GM23248 (cell line): Measurements from ENCODE around the gene CIB1. TPM values are rescaled to one million over a fixed set of nuclear protein-coding genes. Genes with fewer than 3 reads are reported as not detected.

Experiments
- DNase-seq: peaks from one replicate; pipeline ENCODE4 v3.0.0-alpha.2; 2015
- H2AFZ ChIP-seq: fragments of 200-600 bp; sonication (generic); 2 replicates; pipeline ENCODE4 v1.6.1; 2016; ENCODE audit warnings: antibody characterized with exemption
- H3F3A ChIP-seq: fragments of 200-600 bp; sonication (generic); 2 replicates; pipeline ENCODE4 v1.6.1; 2016; ENCODE audit warnings: mild to moderate bottlenecking, antibody characterized with exemption, mixed run types; ENCODE audit not compliant: insufficient read depth
- H3K27ac ChIP-seq: fragments of 200-600 bp; sonication (generic); 2 replicates; pipeline ENCODE4 v1.5.1; 2016; ENCODE audit warnings: mild to moderate bottlenecking
- H3K27me3 ChIP-seq: fragments of 200-600 bp; sonication (generic); replicated peaks from 2 replicates; pipeline ENCODE4 v1.6.1; 2016; ENCODE audit warnings: mild to moderate bottlenecking; ENCODE audit not compliant: insufficient read depth
- H3K36me3 ChIP-seq: fragments of 200-600 bp; sonication (generic); 2 replicates; pipeline ENCODE4 v1.6.1; 2016; ENCODE audit warnings: low read depth, mild to moderate bottlenecking
- H3K4me1 ChIP-seq: fragments of 200-600 bp; sonication (generic); 2 replicates; pipeline ENCODE4 v1.6.1; 2016; ENCODE audit warnings: mild to moderate bottlenecking; ENCODE audit not compliant: insufficient read depth
- H3K4me2 ChIP-seq: fragments of 200-600 bp; sonication (generic); one replicate; pipeline ENCODE4 v1.6.1; 2016; ENCODE audit warnings: mild to moderate bottlenecking; ENCODE audit not compliant: unreplicated experiment
- H3K4me3 ChIP-seq: fragments of 200-600 bp; sonication (generic); 2 replicates; pipeline ENCODE4 v1.5.1; 2016; ENCODE audit warnings: mild to moderate bottlenecking
- H3K79me2 ChIP-seq: fragments of 200-600 bp; sonication (generic); 2 replicates; pipeline ENCODE4 v1.6.1; 2016; ENCODE audit warnings: mild to moderate bottlenecking; ENCODE audit not compliant: insufficient read depth
- H3K9ac ChIP-seq: fragments of 200-600 bp; sonication (generic); 2 replicates; pipeline ENCODE4 v1.6.1; 2016; ENCODE audit warnings: mild to moderate bottlenecking
- H3K9me2 ChIP-seq: fragments of 200-600 bp; sonication (generic); 2 replicates; pipeline ENCODE4 v1.6.1; 2016; ENCODE audit warnings: mixed run types, mild to moderate bottlenecking, moderate library complexity; ENCODE audit not compliant: insufficient read depth
- H3K9me3 ChIP-seq: fragments of 200-600 bp; sonication (generic); one replicate; pipeline ENCODE4 v1.6.1; 2017; ENCODE audit warnings: low read depth
- H4K20me1 ChIP-seq: fragments of 200-600 bp; sonication (generic); 2 replicates; pipeline ENCODE4 v1.6.0; 2016; ENCODE audit not compliant: insufficient read depth
- EZH2 ChIP-seq: fragments of 200-600 bp; sonication (generic); IDR thresholded peaks from 2 replicates; pipeline ENCODE4 v1.6.1; 2018; ENCODE audit warnings: antibody characterized with exemption, mild to moderate bottlenecking; ENCODE audit not compliant: insufficient read depth, poor library complexity, severe bottlenecking
- EZH2phosphoT487 ChIP-seq: fragments of 200-600 bp; sonication (generic); IDR thresholded peaks from 2 replicates; pipeline ENCODE4 v1.6.1; 2018; ENCODE audit warnings: antibody characterized with exemption, moderate library complexity, mild to moderate bottlenecking, low read depth; ENCODE audit not compliant: insufficient read depth
- WGBS, 2 experiments: methylation state at CpG; one replicate each; pipeline ENCODE4 v1.1.6; 2015 to 2017; ENCODE audit warnings: low lambda C conversion rate in 2 of 2, low coverage in 1 of 2; ENCODE audit errors: missing lambda C conversion rate in 2 of 2; 5-methylcytosine and 5-hydroxymethylcytosine counted together
- in situ Hi-C: fragments of 300-500 bp; cut with MboI; formaldehyde crosslinking; loops from 2 replicates; pipeline ENCODE4 v1.15.0; 2020
- polyA plus RNA-seq: library from polyadenylated mRNA; unstranded; fragments of >200 nt; fragmentation: Nextera tagmentation; extraction: Ambion mirVana; gene quantifications from 2 replicates; pipeline ENCODE4 v1.2.1, GENCODE V29; 2016
- total RNA-seq: library from RNA; depleted of rRNA; stranded (reverse); fragments of >200 nt; shearing (Covaris generic); gene quantifications from 2 replicates; pipeline ENCODE4 v1.2.3, GENCODE V29; 2014

CIB1 gene
- total and polyA plus RNA-seq, 2 experiments from 2014 or later = 45.8 to 123 TPM

DNA sequence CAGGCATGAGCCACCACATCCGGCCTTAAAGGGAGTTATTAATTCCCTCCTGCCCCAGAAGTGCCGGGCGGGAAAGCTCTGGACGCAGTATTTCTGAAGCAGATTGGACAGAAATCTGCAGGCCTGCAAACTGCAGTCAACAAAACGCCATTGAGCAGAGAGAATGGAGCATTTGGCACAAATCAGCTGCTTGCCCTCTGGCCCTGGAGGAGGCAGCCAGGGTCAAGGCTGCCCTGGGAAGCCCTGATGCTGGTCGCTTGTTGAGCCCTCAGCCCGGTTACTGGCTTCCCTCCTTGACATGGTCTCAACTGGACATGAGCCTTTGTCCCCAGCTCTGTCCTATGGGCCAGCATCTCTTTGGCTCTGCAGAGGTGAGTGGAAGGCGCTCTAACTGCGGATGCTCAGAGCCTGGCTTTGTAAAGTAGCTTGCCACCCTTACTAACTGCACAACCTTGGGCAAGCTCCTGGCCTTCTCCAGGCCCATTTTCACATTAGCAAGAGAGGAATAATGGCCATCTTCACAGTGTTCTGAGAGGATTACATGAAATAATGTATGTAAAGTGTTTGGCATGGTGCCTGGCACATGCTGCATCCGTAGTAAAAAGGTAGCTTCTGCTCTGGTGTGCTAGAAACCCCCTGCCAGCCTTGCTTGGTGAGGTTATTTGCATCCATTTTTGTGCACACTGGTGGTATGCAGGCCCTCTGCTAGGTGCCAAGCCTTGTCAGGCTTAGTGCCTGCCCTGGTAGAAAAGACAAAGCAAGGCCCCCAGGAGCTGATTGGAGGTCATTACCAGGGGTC is 28.5 kb downstream of the CIB1 start:
- no peaks in the 10 kb centered on the region for H3K9me3 ChIP-seq
- in situ Hi-C loops = no loop called here
- H3K4me3 ChIP-seq = no peak overlapping the region
- H3K9me2 ChIP-seq = no peaks in the 10 kb centered on the region
- 88% methylated on average over 10 of the region's 10 CpGs for WGBS, 2 experiments
- no peak overlapping the region for H2AFZ ChIP-seq
- no peaks in the 10 kb centered on the region for H3K27me3 ChIP-seq
- no peak for DNase-seq
- TF ChIP-seq EZH2phosphoT487 (no peak), EZH2 (no peak)
- no peak overlapping the region for H3K4me2 ChIP-seq
- no peak overlapping the region for H3K27ac ChIP-seq
- no peaks in the 10 kb centered on the region for H3K79me2 ChIP-seq
- H3K4me1 ChIP-seq = no peaks in the 10 kb centered on the region
- H4K20me1 ChIP-seq = no peaks in the 10 kb centered on the region
- peaks cover 4% of the 10 kb centered on the region; the same call in 1 of the 2 replicates for H3F3A ChIP-seq
- no peak overlapping the region for H3K9ac ChIP-seq
- H3K36me3 ChIP-seq = no peaks in the 10 kb centered on the region

DNA sequence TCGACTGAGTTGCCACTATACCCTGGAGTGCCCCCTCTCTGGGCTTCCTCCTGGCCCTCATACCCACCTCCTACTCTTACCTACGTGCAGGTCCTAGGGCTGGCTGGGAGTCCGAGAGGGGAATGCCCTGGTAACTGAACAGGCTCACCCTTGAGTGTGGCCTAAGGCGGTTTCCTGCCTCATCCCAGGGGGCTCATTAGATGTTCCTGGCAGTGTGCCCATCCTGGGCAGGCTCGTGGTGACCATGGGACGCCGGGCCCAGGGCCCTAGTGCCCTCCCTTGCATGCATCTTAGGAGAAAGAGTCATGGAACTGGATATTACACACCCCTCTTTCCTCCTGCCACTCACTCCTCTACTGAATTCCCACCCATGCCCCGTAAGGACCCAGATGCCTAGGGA is 29.8 kb downstream of the CIB1 start:
- Histone ChIP-seq H3K36me3 (no peaks in the 10 kb centered on the region), H3K4me3 (no peak overlapping the region), H3K9ac (no peak overlapping the region), H4K20me1 (no peaks in the 10 kb centered on the region), H3K9me3 (no peaks in the 10 kb centered on the region), H3K79me2 (no peaks in the 10 kb centered on the region), H3K27ac (no peak overlapping the region), H3K4me2 (no peak overlapping the region), H3K4me1 (no peaks in the 10 kb centered on the region), H3K9me2 (no peaks in the 10 kb centered on the region), H3K27me3 (no peaks in the 10 kb centered on the region), H2AFZ (no peak overlapping the region), H3F3A (peaks cover 8% of the 10 kb centered on the region; the same call in 1 of the 2 replicates)
- in situ Hi-C loops = no loop called here
- WGBS, 2 experiments = 79 to 84% methylated on average over 7 to 8 of the region's 8 CpGs
- TF ChIP-seq EZH2phosphoT487 (no peak), EZH2 (no peak)
- no peak for DNase-seq

DNA sequence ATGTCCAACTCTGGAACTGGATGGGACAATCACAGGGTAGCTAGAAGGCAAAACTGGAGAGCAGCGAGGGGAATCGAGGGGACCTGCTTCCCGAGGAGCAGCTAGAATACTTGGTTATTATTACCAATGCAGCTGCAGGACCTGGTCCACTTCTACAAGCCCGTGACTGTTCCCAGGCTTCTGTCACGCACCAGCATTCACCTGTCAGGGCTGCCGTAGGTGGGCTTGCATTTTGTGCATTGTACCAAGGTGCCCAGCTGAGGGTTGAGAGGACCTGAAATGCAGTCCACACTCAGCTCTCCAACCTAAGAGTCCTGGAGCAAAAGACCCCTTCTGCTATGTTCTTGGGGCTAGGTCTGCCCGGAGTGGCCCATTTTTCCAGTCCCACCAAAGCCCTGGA is 30.3 kb downstream of the CIB1 start:
- H3K79me2 ChIP-seq = no peaks in the 10 kb centered on the region
- H2AFZ ChIP-seq = no peak overlapping the region
- H3K27me3 ChIP-seq = no peaks in the 10 kb centered on the region
- TF ChIP-seq EZH2 = no peak
- TF ChIP-seq EZH2phosphoT487 = no peak
- in situ Hi-C loops = no loop called here
- no peaks in the 10 kb centered on the region for H3K9me3 ChIP-seq
- H3K9ac ChIP-seq = no peak overlapping the region
- peaks cover 9% of the 10 kb centered on the region; the same call in 1 of the 2 replicates for H3F3A ChIP-seq
- no peak overlapping the region for H3K4me3 ChIP-seq
- no peaks in the 10 kb centered on the region for H4K20me1 ChIP-seq
- 84 to 91% methylated on average over 7 of the region's 7 CpGs for WGBS, 2 experiments
- no peaks in the 10 kb centered on the region for H3K36me3 ChIP-seq
- peaks cover under 1% of the 10 kb centered on the region; the same call in 1 of the 2 replicates for H3K4me1 ChIP-seq
- no peaks in the 10 kb centered on the region for H3K9me2 ChIP-seq
- no peak overlapping the region for H3K4me2 ChIP-seq
- no peak for DNase-seq
- H3K27ac ChIP-seq = no peak overlapping the region

- TF ChIP-seq EZH2phosphoT487 = no peak
- no peak for TF ChIP-seq EZH2
- H2AFZ ChIP-seq = no peak overlapping the region
- no peaks in the 10 kb centered on the region for H3K27me3 ChIP-seq
- in situ Hi-C loops = no loop called here
- no peak overlapping the region for H3K27ac ChIP-seq
- DNase-seq = no peak
- H4K20me1 ChIP-seq = no peaks in the 10 kb centered on the region
- no peak overlapping the region for H3K4me3 ChIP-seq
- no peaks in the 10 kb centered on the region for H3K9me2 ChIP-seq
- H3K9me3 ChIP-seq = no peaks in the 10 kb centered on the region
- peaks cover 6% of the 10 kb centered on the region; the same call in 1 of the 2 replicates for H3K4me1 ChIP-seq
- H3K79me2 ChIP-seq = no peaks in the 10 kb centered on the region
- H3K4me2 ChIP-seq = no peak overlapping the region
- H3K36me3 ChIP-seq = no peaks in the 10 kb centered on the region
- H3F3A ChIP-seq = peaks cover 13% of the 10 kb centered on the region; the same call in 1 of the 2 replicates
- WGBS, 2 experiments = 82 to 91% methylated on average over 4 of the region's 4 CpGs
- no peak overlapping the region for H3K9ac ChIP-seq
Measured at GRCh38 chr15:90202929-90203328, 30.8 kb downstream of the CIB1 start.
